OCI-LY7 (cell line): ENCODE measurements around the gene GPR89A.

Experiments used
- EZH2phosphoT487 ChIP-seq: fragments of 200-600 bp; sonication (generic); IDR thresholded peaks from 2 replicates; pipeline ENCODE4 v1.6.1; 2018; ENCODE audit warnings: low read depth, borderline replicate concordance, mild to moderate bottlenecking, mixed run types, antibody characterized with exemption, low read length, moderate library complexity, mixed read lengths
- TF ChIP-seq, protein P1 (sequence below): fragments of 200-600 bp; sonication (generic); conservative IDR thresholded peaks from 2 replicates; pipeline ENCODE4 v1.5.1; 2014; ENCODE audit warnings: mild to moderate bottlenecking, antibody characterized with exemption, low read length, moderate library complexity, mixed read lengths

GRCh38 chr1:145711213-145711651, 103.4 kb downstream of the GPR89A start:
- TF ChIP-seq, protein P1, sequence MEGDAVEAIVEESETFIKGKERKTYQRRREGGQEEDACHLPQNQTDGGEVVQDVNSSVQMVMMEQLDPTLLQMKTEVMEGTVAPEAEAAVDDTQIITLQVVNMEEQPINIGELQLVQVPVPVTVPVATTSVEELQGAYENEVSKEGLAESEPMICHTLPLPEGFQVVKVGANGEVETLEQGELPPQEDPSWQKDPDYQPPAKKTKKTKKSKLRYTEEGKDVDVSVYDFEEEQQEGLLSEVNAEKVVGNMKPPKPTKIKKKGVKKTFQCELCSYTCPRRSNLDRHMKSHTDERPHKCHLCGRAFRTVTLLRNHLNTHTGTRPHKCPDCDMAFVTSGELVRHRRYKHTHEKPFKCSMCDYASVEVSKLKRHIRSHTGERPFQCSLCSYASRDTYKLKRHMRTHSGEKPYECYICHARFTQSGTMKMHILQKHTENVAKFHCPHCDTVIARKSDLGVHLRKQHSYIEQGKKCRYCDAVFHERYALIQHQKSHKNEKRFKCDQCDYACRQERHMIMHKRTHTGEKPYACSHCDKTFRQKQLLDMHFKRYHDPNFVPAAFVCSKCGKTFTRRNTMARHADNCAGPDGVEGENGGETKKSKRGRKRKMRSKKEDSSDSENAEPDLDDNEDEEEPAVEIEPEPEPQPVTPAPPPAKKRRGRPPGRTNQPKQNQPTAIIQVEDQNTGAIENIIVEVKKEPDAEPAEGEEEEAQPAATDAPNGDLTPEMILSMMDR = no peak
- no peak for TF ChIP-seq EZH2phosphoT487
